Measurements from ENCODE around the gene NRM.
"Not testable (repeated sequence)": the region's sequence is repeated elsewhere in the genome, so short reads cannot be mapped to it uniquely, and the experiment has no call there.

NRM gene

DNA sequence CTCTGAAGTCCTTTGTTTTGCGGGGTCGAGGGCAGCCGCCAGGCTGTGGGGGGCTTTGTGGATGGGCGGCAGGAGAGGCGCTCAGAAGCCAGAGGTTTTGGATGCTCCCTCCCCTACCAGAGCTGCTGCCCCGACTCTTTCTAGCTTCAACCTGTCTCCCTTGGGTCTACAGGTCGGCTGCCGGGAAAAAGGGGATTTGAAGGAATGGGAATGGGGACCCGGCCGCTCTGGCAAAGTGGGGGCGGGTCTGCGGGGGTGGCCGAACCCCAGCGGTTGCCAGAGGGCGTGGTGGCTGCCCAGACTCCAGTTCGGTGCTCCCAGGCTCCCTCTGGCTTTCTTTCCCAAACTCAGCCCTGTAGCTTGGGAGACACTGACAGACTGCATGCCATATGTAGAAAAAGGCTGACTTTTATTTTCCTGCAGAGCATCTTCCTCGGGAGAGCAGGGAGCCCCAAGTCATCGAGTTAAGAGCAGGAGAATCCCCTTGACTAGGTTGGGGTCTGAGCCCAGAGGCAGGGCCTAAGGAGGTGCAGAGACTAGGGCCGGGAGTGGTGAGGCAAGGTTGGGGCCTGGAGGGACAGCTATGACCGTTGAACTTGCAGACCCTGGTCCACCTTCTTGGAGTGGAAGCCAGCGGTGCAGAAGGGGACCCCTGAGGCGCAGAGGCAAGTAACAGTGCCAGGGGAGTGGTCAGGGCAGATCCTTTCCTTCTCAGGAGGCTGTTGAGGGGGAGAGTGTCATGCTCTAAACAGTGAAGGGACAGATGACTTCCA is 2.9 kb downstream of the NRM start:
- no peak for DNase-seq (ENCODE audit: low spot score)

- peak; percentile 97 for DNase-seq (ENCODE audit: low spot score)
Measured at GRCh38 chr6:30686908-30687658, 3.7 kb downstream of the NRM start.

GRCh38 chr6:30686009-30686907 is 4.5 kb downstream of the NRM start, which contains the start of gene PPP1R18:
PPP1R18 (minus strand) TSS chr6:30686645; CDS start chr6:30686018, 627 bp downstream.
- DNase-seq (ENCODE audit: low spot score), result no peak

- no peak for DNase-seq (ENCODE audit: low spot score)
Measured at GRCh38 chr6:30685157-30686008, 5.4 kb downstream of the NRM start.

- DNase-seq (ENCODE audit: low spot score), result no peak
Measured at GRCh38 chr6:30684386-30685156, 6.2 kb downstream of the NRM start.

GRCh38 chr6:30683980-30684338 is 6.8 kb downstream of the NRM start:
- DNase-seq (ENCODE audit: low spot score), result no peak

DNA sequence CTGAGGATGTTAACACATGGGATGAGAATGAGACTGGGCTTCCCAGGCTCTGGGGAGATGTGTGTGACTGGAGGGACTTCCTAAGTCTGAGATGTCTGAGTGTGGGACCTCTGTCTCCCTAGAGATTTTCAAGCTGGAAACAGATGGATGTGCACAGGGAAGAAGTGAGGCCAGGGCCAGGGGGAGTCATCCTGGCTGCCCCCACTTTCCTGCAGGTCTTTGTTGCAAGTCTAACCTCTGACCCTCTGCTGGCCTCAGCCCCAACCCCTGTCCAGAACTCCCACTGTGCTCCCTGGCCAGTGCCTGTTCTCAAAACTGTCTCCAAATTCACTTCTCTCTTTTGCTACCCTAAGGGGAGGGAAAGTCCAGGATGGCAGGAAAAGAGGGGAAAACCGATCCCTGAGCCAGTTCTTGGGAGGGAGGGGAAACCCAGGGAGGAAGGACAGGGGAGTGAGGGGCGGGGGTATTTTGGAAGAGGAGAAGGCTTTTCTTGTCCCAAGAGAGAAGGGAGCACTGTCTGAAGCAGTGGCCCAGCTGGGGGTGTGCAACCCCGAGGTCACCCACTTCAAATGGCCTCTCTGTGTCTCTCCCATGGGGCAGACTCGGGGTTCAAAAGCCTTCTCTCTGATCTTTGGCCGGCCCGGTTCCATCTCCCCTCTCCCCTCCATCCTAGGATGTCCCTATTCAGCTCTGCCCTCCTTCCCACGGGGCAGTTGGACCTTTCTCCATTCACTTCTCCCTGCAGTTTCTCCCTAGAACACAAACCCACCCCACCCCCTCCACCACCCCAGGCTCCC is 7.4 kb downstream of the NRM start:
- no peak for DNase-seq (ENCODE audit: low spot score)

GRCh38 chr6:30682143-30683117 is 8.4 kb downstream of the NRM start:
- peak; percentile 98 for DNase-seq (ENCODE audit: low spot score)

DNA sequence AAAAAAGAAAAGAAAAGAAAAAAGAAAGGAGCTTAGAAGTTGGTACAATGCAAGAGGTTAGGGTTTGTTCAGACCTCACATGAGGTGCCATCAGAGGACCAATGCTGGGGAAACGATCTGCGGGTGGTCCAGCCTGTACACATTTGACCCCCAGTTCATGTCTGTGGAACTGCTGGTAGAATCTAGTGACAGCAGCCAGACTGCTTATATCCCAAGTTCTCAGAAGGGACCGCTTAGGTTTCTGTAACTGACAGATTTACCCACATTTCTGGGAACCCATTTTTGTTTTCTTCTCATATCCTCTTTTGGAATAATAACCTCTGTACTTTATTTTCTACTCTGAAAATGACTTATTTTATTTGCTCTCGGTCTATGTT is 9.0 kb downstream of the NRM start:
- no peak for DNase-seq (ENCODE audit: low spot score)

DNA sequence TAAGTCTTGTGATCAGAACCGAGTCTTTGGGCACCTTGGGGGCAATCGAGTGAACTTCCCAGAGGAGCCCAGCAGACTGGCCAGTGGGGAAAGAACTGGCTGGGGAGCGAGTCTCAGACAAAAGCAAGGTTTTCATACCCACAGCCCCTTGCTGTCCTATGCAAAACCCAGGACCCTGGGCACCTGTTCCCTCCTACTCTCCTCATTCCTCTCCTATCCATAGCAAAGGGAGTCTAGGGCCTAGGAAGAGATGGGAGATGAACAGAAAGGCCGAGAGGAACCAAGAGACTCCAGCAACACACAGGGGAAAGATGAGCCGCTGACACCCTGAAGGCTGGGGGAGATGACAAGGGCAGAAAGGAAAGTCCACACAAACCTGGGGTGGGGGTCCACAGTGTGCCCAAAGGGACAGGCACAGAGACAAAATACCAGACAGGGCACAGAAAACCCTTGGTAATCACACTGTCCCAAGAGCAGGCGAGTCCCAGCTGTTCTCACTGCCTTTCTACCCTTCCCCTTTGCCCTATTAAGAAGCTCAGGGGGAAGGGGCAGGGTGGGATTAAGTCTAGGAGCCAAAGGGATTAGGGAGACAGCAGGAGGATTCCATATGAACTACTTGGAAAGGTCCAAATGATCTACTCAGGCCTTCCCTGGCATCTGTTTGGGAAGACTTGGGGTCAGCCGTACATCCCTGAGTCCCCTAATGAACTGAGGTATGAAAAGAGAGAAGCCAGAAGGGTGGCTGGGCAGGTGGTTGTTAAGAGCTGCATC is 10.8 kb downstream of the NRM start:
- no peak for DNase-seq (ENCODE audit: low spot score)

DNA sequence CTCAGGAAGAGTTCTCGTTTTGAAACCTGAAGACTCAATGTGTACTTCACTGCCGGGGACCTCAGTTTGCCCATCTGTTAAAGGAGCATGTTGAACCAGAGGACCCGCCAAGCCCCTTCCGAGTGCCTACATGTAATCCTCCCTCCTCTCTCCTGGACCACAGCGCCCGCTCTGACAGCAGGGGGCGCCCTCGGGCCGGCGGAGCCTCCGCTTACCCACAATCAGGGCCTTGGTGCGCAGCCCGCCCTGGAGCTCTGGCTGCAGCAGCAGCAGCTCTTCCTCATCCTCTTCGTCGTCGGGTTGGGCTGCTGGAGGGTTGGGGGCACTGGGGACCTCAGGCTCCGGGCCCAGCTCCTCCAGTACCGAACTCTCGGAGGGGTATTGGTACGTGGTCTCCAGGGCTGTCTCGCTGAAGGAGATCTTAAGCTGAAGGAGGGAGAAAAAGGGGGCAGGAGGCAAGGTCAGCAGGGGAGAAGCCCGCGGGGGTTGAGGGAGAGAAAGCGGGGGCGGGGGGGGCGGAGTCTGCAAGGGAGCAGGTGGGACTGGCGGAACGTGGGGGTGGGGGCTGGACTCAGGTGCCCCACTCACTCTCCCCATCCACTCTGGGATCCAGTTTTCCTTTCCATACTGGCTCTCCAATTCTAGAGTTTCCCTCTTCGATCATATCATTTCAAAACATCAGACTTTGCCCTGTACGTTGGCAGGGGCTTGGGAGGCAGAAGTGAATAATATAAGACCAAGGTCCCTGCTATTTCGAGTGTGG is 11.6 kb downstream of the NRM start:
- DNase-seq (ENCODE audit: low spot score), result no peak

DNA sequence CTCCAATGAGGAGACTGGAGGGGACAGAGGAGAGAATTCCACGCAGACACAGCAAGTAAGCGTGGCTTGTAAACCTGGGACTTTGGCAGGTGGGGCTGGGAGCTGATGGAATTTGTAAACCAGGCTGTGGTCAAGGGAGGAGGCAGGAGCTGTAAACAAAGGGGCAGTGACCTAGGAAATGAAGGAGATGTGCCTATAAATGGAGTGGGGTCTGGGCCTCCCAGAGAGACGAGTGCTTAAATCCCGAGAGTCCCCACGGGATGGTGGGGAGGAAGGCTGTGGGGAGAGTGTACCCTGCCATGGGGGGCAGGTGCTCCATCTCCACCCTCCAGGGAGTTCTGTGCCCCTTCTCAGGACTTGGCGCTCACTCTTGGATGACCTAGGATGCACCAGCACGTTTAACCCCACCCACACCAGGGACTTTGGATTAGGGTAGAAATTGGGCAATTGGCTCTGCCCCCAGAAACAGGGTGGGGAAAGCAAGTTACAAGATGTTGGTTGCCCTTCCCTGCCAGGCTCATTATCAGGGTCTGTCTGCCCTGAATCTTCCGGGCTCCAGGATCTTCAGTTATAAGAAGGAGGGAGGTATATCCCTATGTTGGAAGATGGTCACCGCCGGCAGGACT is 14.0 kb downstream of the NRM start:
- DNase-seq (ENCODE audit: low spot score), result no peak

DNA sequence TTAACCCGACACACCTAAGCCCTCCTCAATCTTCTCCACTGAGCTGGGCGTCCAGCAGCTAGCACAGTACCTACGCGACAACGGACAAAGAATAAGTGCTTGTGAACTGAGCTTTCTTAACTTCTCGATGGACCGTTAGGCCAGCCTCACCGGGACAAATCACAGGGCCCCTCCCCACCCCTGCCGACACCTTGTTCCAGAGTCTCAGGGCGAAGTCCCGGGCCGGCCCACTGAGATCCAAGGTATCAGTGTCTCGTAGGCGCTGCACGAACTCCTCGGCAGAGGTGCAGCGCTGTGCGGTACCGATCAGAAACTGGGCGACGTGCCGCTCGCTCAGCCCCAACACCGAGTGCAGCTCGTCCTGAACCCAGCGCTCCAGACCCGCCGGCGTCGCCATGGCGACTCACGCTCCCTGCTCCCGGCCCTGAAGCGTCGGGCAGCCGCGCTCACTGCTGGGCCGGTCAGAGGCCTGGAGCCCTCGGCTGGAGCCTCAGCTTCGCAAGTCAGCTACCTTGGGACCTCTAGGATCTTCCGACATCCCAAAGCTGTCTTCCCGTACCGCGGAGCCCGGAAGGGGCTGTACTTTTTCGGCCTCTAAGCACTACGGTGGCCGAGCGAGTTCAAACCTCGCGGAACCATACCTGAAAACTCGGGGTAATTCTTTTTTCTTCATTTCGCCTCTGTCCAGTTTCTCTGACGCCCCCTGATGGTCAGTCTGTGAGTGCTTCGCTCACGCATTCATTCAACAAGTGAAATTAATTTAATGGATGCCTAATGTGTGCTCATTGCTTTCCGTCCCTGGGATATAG is 18.1 kb downstream of the NRM start, which contains the start of gene DHX16:
Gene DHX16 (minus strand): TSS at position 562 of the 809 bp plus-strand sequence. CDS start 165 bp downstream, at position 397.
- peak; percentile 98 for DNase-seq (ENCODE audit: low spot score)

- no peak for DNase-seq (ENCODE audit: low spot score)
Measured at GRCh38 chr6:30670760-30671527, 19.8 kb downstream of the NRM start.

DNA sequence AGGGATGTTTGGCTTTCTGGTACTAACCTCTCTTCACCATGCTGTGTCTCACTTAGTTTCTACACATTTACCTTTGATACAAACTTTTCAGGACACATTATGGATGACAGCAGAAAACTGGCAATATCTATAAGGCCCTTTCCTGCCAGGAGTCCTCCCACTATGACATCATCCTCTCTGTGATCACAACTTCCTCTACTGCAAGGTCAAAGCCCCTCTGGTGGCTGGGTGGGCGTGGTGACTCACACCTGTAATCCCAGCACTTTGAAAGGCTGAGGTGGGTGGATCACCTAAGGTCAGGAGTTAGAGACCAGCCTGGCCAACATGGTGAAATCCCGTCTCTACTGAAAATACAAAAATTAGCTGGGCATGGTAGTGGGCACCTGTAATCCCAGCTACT is 24.5 kb downstream of the NRM start:
- not testable (repeated sequence) for DNase-seq (ENCODE audit: low spot score)

Data from kidney capillary endothelial cell (primary cell).